ENCODE data around the gene CLEC16A.

CLEC16A gene

GRCh38 chr16:11196286-11196828 lies 252.0 kb downstream of the CLEC16A start:
- DNase-seq (ENCODE audit: low spot score) = no peak
- TF ChIP-seq CTCF (IDR thresholded peaks at IDR 0.05; ENCODE audit: extremely low read depth, missing control alignments) = no peak

DNA sequence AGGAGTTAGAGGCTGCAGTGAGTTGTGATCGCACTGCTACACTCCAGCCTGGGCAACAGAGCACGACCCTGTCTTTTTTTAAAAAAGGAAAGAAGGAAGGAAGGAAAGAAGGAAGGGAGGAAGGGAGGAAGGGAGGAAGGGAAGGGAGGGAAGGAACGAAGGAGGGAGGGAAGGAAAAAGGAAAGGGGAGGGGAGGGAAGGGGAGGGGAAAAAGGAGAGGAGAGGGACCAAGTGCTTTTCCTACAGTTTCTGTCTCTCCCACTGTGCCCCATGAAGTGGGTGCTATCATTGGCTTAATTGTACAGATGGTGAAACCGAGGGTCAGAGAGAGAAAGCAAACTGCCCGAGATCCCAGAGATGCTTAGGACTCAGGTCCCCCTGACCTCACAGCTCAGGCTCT lies 254.0 kb downstream of the CLEC16A start:
- DNase-seq (ENCODE audit: low spot score) = no peak
- TF ChIP-seq CTCF (IDR thresholded peaks at IDR 0.05; ENCODE audit: extremely low read depth, missing control alignments) = no peak

DNA sequence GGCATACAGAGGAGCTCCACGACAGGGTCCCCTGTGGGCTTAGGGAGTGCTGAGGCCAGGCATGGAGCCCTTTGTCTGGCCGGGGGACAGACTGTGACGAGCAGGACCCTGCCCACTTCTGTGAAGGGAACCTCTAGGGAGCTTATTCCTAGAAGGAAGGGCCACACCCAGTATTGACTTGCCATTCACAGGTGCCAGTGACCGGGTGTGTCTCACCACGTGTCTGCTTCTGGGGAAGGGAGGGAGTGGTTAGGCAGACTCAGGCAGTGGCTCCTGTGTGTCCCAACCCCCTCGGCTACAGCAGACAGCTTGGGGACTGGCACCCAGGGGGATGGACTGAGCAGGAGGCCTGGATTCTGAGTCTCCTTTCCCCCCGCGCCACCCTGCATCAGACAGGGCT lies 254.5 kb downstream of the CLEC16A start:
- no peak for TF ChIP-seq CTCF (IDR thresholded peaks at IDR 0.05; ENCODE audit: extremely low read depth, missing control alignments)
- DNase-seq (ENCODE audit: low spot score) = no peak

DNA sequence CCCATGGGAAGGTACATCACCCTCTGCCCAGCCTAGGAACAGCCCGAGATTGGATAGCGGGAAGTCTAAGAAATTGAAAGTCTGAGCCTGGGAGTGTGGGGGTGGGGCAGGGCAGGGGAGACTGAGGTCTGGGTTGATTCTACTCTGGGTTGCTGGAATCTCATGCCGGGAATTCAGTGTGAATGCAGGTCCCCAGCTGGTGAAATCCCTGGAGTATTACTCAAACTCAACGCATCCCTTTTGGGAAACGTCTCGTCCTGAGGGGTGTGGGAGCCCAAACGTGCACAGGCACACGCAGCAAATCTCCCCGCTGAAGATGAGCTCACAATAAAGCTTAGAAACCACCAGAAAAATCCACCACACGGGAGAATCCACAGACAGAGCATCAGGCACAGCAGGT lies 256.2 kb downstream of the CLEC16A start:
- no peak for TF ChIP-seq CTCF (IDR thresholded peaks at IDR 0.05; ENCODE audit: extremely low read depth, missing control alignments)
- DNase-seq (ENCODE audit: low spot score) = no peak

- DNase-seq (ENCODE audit: low spot score) = no peak
- TF ChIP-seq CTCF (IDR thresholded peaks at IDR 0.05; ENCODE audit: extremely low read depth, missing control alignments) = no peak
These were observed 257.3 kb downstream of the CLEC16A start for GRCh38 chr16:11201498-11202259.

- peak; percentile 59 for DNase-seq (ENCODE audit: low spot score)
- TF ChIP-seq CTCF (IDR thresholded peaks at IDR 0.05; ENCODE audit: extremely low read depth, missing control alignments) = no peak
These were observed 258.1 kb downstream of the CLEC16A start for GRCh38 chr16:11202260-11203091.

GRCh38 chr16:11203111-11203623 lies 258.8 kb downstream of the CLEC16A start:
- TF ChIP-seq CTCF (IDR thresholded peaks at IDR 0.05; ENCODE audit: extremely low read depth, missing control alignments) = no peak
- DNase-seq (ENCODE audit: low spot score) = no peak

All from GM20000 (cell line).